GM23338 (cell line): ENCODE results near the gene KDM4B. TPM values are rescaled to one million over a fixed set of nuclear protein-coding genes. Genes with fewer than 3 reads are reported as not detected.
A peak's percentile ranks its signal among the peaks of the same experiment; 100 is the strongest.

Experiments used
- ATAC-seq: fragments of 200-7000 bp; cut with Tn5 transposase; 3 replicates; pipeline ENCODE4 v1.9.1; 2020
- DNase-seq: peaks from one replicate; pipeline ENCODE4 v3.0.0-alpha.2; 2015; ENCODE audit warnings: low spot score
- H2AFZ ChIP-seq: fragments of 200-600 bp; sonication (generic); 2 replicates; pipeline ENCODE4 v1.8.0; 2016; ENCODE audit warnings: antibody characterized with exemption, mild to moderate bottlenecking, moderate library complexity
- H3F3A ChIP-seq: fragments of 200-600 bp; sonication (generic); replicated peaks from 2 replicates; pipeline ENCODE4 v1.8.0; 2017; ENCODE audit warnings: antibody characterized with exemption, mixed run types, low read depth
- H3K27ac ChIP-seq: fragments of 200-600 bp; sonication (generic); 2 replicates; pipeline ENCODE4 v1.6.1; 2016; ENCODE audit warnings: low read depth
- H3K27me3 ChIP-seq: fragments of 200-600 bp; sonication (generic); 2 replicates; pipeline ENCODE4 v1.8.0; 2016; ENCODE audit warnings: mild to moderate bottlenecking, mixed run types, moderate library complexity; ENCODE audit not compliant: insufficient read depth
- H3K36me3 ChIP-seq: fragments of 200-600 bp; sonication (generic); 2 replicates; pipeline ENCODE4 v1.8.0; 2016; ENCODE audit warnings: mild to moderate bottlenecking; ENCODE audit not compliant: insufficient read depth
- H3K4me1 ChIP-seq: fragments of 200-600 bp; sonication (generic); 2 replicates; pipeline ENCODE4 v1.8.0; 2016; ENCODE audit warnings: mild to moderate bottlenecking, moderate library complexity; ENCODE audit not compliant: insufficient read depth
- H3K4me2 ChIP-seq: fragments of 200-600 bp; sonication (generic); 2 replicates; pipeline ENCODE4 v1.7.1; 2017; ENCODE audit warnings: mixed run types
- H3K4me3 ChIP-seq: fragments of 200-600 bp; sonication (generic); 2 replicates; pipeline ENCODE4 v1.6.1; 2016; ENCODE audit warnings: mixed run types
- H3K79me2 ChIP-seq: fragments of 200-600 bp; sonication (generic); replicated peaks from 2 replicates; pipeline ENCODE4 v1.8.0; 2017; ENCODE audit warnings: mild to moderate bottlenecking; ENCODE audit not compliant: insufficient read depth
- H3K9me2 ChIP-seq: fragments of 200-600 bp; sonication (generic); 2 replicates; pipeline ENCODE4 v1.8.0; 2017; ENCODE audit not compliant: insufficient read depth
- H4K20me1 ChIP-seq: fragments of 200-600 bp; sonication (generic); replicated peaks from 2 replicates; pipeline ENCODE4 v1.8.0; 2017; ENCODE audit warnings: mild to moderate bottlenecking; ENCODE audit not compliant: insufficient read depth
- H3K27ac Mint-ChIP-seq: 2 replicates; pipeline ENCODE4 v1.8.0; 2020; ENCODE audit warnings: inconsistent platforms, mild to moderate bottlenecking, moderate library complexity, mixed read lengths
- H3K27me3 Mint-ChIP-seq: 3 replicates; pipeline ENCODE4 v1.8.0; 2022; ENCODE audit warnings: low read depth, mild to moderate bottlenecking, moderate library complexity, mixed read lengths, inconsistent platforms; ENCODE audit not compliant: insufficient read depth, poor library complexity
- H3K36me3 Mint-ChIP-seq: 3 replicates; pipeline ENCODE4 v1.8.0; 2021; ENCODE audit warnings: low read depth, mild to moderate bottlenecking, inconsistent platforms, moderate library complexity, mixed read lengths
- H3K4me1 Mint-ChIP-seq: 3 replicates; pipeline ENCODE4 v1.8.0; 2020; ENCODE audit warnings: mild to moderate bottlenecking, inconsistent platforms, mixed read lengths
- H3K4me3 Mint-ChIP-seq: 3 replicates; pipeline ENCODE4 v1.8.0; 2021; ENCODE audit warnings: moderate library complexity, mild to moderate bottlenecking, inconsistent platforms, mixed read lengths
- H3K9me3 Mint-ChIP-seq: 3 replicates; pipeline ENCODE4 v1.8.0; 2020; ENCODE audit warnings: moderate library complexity, mild to moderate bottlenecking, inconsistent platforms, mixed read lengths
- CREB1 ChIP-seq: fragments of 250-450 bp; sonication (Bioruptor Pico); IDR thresholded peaks from 2 replicates; pipeline ENCODE4 v1.5.0; 2020; ENCODE audit warnings: low read depth, mild to moderate bottlenecking, moderate library complexity
- EZH2 ChIP-seq: fragments of 200-600 bp; sonication (generic); IDR thresholded peaks from one replicate; pipeline ENCODE4 v1.8.0; 2017; ENCODE audit warnings: antibody characterized with exemption, mild to moderate bottlenecking, low read depth; ENCODE audit not compliant: unreplicated experiment
- EZH2phosphoT487 ChIP-seq: fragments of 200-600 bp; sonication (generic); IDR thresholded peaks from one replicate; pipeline ENCODE4 v1.8.1; 2018; ENCODE audit warnings: antibody characterized with exemption; ENCODE audit not compliant: unreplicated experiment
- JUNB ChIP-seq: IDR thresholded peaks from one replicate; pipeline ENCODE4 v1.6.1; 2016; ENCODE audit warnings: antibody characterized with exemption; ENCODE audit not compliant: unreplicated experiment
- NANOG ChIP-seq: IDR thresholded peaks from 2 replicates; pipeline ENCODE4 v1.6.1; 2016; ENCODE audit warnings: antibody characterized with exemption, borderline replicate concordance
- POLR2AphosphoS5 ChIP-seq: IDR thresholded peaks from 2 replicates; pipeline ENCODE4 v1.6.1; 2016; ENCODE audit warnings: antibody characterized with exemption, low read depth
- STAT1 ChIP-seq: IDR thresholded peaks from one replicate; pipeline ENCODE4 v1.6.1; 2016; ENCODE audit warnings: antibody characterized with exemption; ENCODE audit not compliant: unreplicated experiment
- ZNF114 ChIP-seq: fragments of 250-450 bp; sonication (Bioruptor Pico); IDR thresholded peaks from 2 replicates; pipeline ENCODE4 v1.5.0; 2020; ENCODE audit warnings: mild to moderate bottlenecking, moderate library complexity
- ZNF331 ChIP-seq: fragments of 250-450 bp; sonication (Bioruptor Pico); IDR thresholded peaks from 2 replicates; pipeline ENCODE4 v1.5.0; 2020; ENCODE audit warnings: low read depth, mild to moderate bottlenecking, moderate library complexity
- polyA plus RNA-seq: library from polyadenylated mRNA; unstranded; fragments of >200 nt; fragmentation: Nextera tagmentation; extraction: Ambion mirVana; gene quantifications from 2 replicates; pipeline ENCODE4 v1.2.1, GENCODE V29; 2016
- total RNA-seq: library from RNA; depleted of rRNA; stranded (reverse); fragments of >200 nt; shearing (Covaris generic); gene quantifications from 2 replicates; pipeline ENCODE4 v1.2.3, GENCODE V29; 2014
- TF ChIP-seq, protein P1 (sequence below): IDR thresholded peaks from 2 replicates; pipeline ENCODE4 v1.6.1; 2016; ENCODE audit warnings: antibody characterized with exemption
- TF ChIP-seq, protein P2 (sequence below): IDR thresholded peaks from one replicate; pipeline ENCODE4 v1.6.1; 2018; ENCODE audit warnings: antibody characterized with exemption; ENCODE audit not compliant: unreplicated experiment
- TF ChIP-seq, protein P3 (sequence below): fragments of 250-450 bp; sonication (Bioruptor Pico); IDR thresholded peaks from 2 replicates; pipeline ENCODE4 v1.5.0; 2020; ENCODE audit warnings: mild to moderate bottlenecking, moderate library complexity
- TF ChIP-seq, protein P4 (sequence below), 2 experiments: fragments of 200-600 bp in 1 of 2; sonication (generic) in 1 of 2; conservative IDR thresholded peaks; 2 replicates each; pipeline versions ENCODE4 v1.5.1 to v1.6.1; 2016 to 2017; ENCODE audit warnings: antibody characterized with exemption in 2 of 2, low read depth in 2 of 2, mild to moderate bottlenecking in 2 of 2, moderate library complexity in 1 of 2

Gene KDM4B
- total and polyA plus RNA-seq, 2 experiments from 2014 or later, result 9.1 to 27.6 TPM

DNA sequence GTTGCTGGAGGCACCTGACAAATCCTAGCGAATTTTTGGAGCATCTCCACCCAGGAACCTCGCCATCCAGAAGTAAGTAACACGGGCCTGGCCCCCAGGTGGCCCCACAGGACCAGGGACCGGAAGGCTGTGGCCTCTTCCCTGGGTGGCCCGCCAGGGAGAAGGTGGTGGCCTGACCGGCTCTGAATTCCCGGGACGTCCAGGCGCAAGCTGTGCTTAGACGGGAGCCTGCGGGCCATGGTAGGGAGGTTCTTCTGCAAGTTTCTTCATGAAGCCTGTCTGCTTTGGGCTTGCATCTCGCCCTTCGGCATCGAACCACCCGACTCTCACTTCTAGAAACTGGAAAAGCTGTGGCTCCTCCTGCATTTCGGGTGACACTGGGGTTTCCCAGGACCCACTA is 47.4 kb downstream of the KDM4B start:
- no peaks in the 10 kb centered on the region for H3K27me3 ChIP-seq
- H2AFZ ChIP-seq, result no peak overlapping the region
- H3K4me3 ChIP-seq, result no peak overlapping the region
- Mint-ChIP-seq H3K9me3 (peaks cover 7% of the 10 kb centered on the region; the same call in 1 of the 3 replicates), H3K4me3 (no peak overlapping the region), H3K4me1 (no peaks in the 10 kb centered on the region), H3K27me3 (peaks cover 5% of the 10 kb centered on the region), H3K27ac (no peak overlapping the region), H3K36me3 (peaks cover 6% of the 10 kb centered on the region; the same call in 2 of the 3 replicates)
- H3K36me3 ChIP-seq, result no peaks in the 10 kb centered on the region
- no peak for DNase-seq
- H3F3A ChIP-seq, result 0 out of 2 replicates have a peak, but pooled peaks cover 8% of the 10 kb centered on the region
- no peaks in the 10 kb centered on the region for H3K9me2 ChIP-seq
- TF ChIP-seq ZNF114 (CRISPR knock-in tag), result no peak
- TF ChIP-seq, protein P1, sequence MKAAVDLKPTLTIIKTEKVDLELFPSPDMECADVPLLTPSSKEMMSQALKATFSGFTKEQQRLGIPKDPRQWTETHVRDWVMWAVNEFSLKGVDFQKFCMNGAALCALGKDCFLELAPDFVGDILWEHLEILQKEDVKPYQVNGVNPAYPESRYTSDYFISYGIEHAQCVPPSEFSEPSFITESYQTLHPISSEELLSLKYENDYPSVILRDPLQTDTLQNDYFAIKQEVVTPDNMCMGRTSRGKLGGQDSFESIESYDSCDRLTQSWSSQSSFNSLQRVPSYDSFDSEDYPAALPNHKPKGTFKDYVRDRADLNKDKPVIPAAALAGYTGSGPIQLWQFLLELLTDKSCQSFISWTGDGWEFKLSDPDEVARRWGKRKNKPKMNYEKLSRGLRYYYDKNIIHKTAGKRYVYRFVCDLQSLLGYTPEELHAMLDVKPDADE, result no peak
- no peak for TF ChIP-seq POLR2AphosphoS5
- TF ChIP-seq CREB1, result no peak
- TF ChIP-seq, protein P2, sequence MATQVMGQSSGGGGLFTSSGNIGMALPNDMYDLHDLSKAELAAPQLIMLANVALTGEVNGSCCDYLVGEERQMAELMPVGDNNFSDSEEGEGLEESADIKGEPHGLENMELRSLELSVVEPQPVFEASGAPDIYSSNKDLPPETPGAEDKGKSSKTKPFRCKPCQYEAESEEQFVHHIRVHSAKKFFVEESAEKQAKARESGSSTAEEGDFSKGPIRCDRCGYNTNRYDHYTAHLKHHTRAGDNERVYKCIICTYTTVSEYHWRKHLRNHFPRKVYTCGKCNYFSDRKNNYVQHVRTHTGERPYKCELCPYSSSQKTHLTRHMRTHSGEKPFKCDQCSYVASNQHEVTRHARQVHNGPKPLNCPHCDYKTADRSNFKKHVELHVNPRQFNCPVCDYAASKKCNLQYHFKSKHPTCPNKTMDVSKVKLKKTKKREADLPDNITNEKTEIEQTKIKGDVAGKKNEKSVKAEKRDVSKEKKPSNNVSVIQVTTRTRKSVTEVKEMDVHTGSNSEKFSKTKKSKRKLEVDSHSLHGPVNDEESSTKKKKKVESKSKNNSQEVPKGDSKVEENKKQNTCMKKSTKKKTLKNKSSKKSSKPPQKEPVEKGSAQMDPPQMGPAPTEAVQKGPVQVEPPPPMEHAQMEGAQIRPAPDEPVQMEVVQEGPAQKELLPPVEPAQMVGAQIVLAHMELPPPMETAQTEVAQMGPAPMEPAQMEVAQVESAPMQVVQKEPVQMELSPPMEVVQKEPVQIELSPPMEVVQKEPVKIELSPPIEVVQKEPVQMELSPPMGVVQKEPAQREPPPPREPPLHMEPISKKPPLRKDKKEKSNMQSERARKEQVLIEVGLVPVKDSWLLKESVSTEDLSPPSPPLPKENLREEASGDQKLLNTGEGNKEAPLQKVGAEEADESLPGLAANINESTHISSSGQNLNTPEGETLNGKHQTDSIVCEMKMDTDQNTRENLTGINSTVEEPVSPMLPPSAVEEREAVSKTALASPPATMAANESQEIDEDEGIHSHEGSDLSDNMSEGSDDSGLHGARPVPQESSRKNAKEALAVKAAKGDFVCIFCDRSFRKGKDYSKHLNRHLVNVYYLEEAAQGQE, result no peak
- TF ChIP-seq ZNF331, result no peak
- no peak for TF ChIP-seq STAT1
- TF ChIP-seq, protein P3, sequence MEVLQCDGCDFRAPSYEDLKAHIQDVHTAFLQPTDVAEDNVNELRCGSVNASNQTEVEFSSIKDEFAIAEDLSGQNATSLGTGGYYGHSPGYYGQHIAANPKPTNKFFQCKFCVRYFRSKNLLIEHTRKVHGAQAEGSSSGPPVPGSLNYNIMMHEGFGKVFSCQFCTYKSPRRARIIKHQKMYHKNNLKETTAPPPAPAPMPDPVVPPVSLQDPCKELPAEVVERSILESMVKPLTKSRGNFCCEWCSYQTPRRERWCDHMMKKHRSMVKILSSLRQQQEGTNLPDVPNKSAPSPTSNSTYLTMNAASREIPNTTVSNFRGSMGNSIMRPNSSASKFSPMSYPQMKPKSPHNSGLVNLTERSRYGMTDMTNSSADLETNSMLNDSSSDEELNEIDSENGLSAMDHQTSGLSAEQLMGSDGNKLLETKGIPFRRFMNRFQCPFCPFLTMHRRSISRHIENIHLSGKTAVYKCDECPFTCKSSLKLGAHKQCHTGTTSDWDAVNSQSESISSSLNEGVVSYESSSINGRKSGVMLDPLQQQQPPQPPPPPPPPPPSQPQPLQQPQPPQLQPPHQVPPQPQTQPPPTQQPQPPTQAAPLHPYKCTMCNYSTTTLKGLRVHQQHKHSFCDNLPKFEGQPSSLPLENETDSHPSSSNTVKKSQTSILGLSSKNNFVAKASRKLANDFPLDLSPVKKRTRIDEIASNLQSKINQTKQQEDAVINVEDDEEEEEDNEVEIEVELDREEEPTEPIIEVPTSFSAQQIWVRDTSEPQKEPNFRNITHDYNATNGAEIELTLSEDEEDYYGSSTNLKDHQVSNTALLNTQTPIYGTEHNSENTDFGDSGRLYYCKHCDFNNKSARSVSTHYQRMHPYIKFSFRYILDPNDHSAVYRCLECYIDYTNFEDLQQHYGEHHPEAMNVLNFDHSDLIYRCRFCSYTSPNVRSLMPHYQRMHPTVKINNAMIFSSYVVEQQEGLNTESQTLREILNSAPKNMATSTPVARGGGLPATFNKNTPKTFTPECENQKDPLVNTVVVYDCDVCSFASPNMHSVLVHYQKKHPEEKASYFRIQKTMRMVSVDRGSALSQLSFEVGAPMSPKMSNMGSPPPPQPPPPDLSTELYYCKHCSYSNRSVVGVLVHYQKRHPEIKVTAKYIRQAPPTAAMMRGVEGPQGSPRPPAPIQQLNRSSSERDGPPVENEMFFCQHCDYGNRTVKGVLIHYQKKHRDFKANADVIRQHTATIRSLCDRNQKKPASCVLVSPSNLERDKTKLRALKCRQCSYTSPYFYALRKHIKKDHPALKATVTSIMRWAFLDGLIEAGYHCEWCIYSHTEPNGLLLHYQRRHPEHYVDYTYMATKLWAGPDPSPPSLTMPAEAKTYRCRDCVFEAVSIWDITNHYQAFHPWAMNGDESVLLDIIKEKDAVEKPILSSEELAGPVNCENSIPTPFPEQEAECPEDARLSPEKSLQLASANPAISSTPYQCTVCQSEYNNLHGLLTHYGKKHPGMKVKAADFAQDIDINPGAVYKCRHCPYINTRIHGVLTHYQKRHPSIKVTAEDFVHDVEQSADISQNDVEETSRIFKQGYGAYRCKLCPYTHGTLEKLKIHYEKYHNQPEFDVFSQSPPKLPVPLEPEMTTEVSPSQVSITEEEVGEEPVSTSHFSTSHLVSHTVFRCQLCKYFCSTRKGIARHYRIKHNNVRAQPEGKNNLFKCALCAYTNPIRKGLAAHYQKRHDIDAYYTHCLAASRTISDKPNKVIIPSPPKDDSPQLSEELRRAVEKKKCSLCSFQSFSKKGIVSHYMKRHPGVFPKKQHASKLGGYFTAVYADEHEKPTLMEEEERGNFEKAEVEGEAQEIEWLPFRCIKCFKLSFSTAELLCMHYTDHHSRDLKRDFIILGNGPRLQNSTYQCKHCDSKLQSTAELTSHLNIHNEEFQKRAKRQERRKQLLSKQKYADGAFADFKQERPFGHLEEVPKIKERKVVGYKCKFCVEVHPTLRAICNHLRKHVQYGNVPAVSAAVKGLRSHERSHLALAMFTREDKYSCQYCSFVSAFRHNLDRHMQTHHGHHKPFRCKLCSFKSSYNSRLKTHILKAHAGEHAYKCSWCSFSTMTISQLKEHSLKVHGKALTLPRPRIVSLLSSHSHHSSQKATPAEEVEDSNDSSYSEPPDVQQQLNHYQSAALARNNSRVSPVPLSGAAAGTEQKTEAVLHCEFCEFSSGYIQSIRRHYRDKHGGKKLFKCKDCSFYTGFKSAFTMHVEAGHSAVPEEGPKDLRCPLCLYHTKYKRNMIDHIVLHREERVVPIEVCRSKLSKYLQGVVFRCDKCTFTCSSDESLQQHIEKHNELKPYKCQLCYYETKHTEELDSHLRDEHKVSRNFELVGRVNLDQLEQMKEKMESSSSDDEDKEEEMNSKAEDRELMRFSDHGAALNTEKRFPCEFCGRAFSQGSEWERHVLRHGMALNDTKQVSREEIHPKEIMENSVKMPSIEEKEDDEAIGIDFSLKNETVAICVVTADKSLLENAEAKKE (CRISPR knock-in tag), result no peak
- TF ChIP-seq EZH2phosphoT487, result no peak
- no peak for TF ChIP-seq EZH2
- no peak for TF ChIP-seq JUNB
- TF ChIP-seq NANOG, result no peak
- TF ChIP-seq, protein P4, sequence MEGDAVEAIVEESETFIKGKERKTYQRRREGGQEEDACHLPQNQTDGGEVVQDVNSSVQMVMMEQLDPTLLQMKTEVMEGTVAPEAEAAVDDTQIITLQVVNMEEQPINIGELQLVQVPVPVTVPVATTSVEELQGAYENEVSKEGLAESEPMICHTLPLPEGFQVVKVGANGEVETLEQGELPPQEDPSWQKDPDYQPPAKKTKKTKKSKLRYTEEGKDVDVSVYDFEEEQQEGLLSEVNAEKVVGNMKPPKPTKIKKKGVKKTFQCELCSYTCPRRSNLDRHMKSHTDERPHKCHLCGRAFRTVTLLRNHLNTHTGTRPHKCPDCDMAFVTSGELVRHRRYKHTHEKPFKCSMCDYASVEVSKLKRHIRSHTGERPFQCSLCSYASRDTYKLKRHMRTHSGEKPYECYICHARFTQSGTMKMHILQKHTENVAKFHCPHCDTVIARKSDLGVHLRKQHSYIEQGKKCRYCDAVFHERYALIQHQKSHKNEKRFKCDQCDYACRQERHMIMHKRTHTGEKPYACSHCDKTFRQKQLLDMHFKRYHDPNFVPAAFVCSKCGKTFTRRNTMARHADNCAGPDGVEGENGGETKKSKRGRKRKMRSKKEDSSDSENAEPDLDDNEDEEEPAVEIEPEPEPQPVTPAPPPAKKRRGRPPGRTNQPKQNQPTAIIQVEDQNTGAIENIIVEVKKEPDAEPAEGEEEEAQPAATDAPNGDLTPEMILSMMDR (conservative IDR thresholded peaks at IDR 0.05; ENCODE audit: low read depth in 2 of 2), result no peak
- H3K4me1 ChIP-seq, result no peaks in the 10 kb centered on the region
- no peak for ATAC-seq
- H3K4me2 ChIP-seq, result no peak overlapping the region
- H3K79me2 ChIP-seq, result peaks cover 35% of the 10 kb centered on the region; the same call in 1 of the 2 replicates
- 0 out of 2 replicates have a peak overlapping the region, but pooled peaks have one; percentile 32 for H3K27ac ChIP-seq
- H4K20me1 ChIP-seq, result peaks cover 10% of the 10 kb centered on the region
